H1 (cell line): ENCODE data around the gene RIC8A.

ENCODE experiments used
- CHD2 ChIP-seq: IDR thresholded peaks from 2 replicates; pipeline ENCODE4 v1.6.1; 2012; ENCODE audit warnings: low read length, improper control_type of control experiment
- CREB1 ChIP-seq: IDR thresholded peaks from 2 replicates; pipeline ENCODE4 v1.6.1; 2012; ENCODE audit warnings: inconsistent platforms
- CTCF ChIP-seq, 3 experiments: IDR thresholded peaks; 1 replicate in 2 of 3; 2 replicates in 1 of 3; pipeline versions ENCODE4 v1.5.1 to v1.6.1; 2011; ENCODE audit warnings: low read length in 3 of 3, mild to moderate bottlenecking in 3 of 3, inconsistent platforms in 2 of 3, low read depth in 1 of 3, moderate library complexity in 1 of 3; ENCODE audit not compliant: insufficient read depth in 1 of 3; ENCODE audit errors: control extremely low read depth in 1 of 3
- NRF1 ChIP-seq: IDR thresholded peaks from 2 replicates; pipeline ENCODE4 v1.6.1; 2011; ENCODE audit warnings: mild to moderate bottlenecking, low read depth, low read length, improper control_type of control experiment
- POLR2A ChIP-seq, 2 experiments: IDR thresholded peaks; 1 replicate in 1 of 2; 2 replicates in 1 of 2; pipeline ENCODE4 v1.6.1; 2011; ENCODE audit warnings: low read depth in 2 of 2, low read length in 2 of 2, mild to moderate bottlenecking in 2 of 2; ENCODE audit errors: control extremely low read depth in 1 of 2
- POLR2AphosphoS5 ChIP-seq: IDR thresholded peaks from 2 replicates; pipeline ENCODE4 v1.6.1; 2011; ENCODE audit warnings: low read depth, low read length
- RFX5 ChIP-seq: IDR thresholded peaks from 2 replicates; pipeline ENCODE4 v1.6.1; 2011; ENCODE audit warnings: low read depth, low read length, improper control_type of control experiment, borderline replicate concordance
- RXRA ChIP-seq: IDR thresholded peaks from 2 replicates; pipeline ENCODE4 v1.6.1; 2011; ENCODE audit warnings: low read depth, mild to moderate bottlenecking, low read length, moderate library complexity; ENCODE audit not compliant: insufficient read depth
- SIN3A ChIP-seq, 2 experiments: IDR thresholded peaks in 1 of 2; conservative IDR thresholded peaks in 1 of 2; 2 replicates each; pipeline ENCODE4 v1.6.1; 2011 to 2012; ENCODE audit warnings: low read length in 2 of 2, improper control_type of control experiment in 1 of 2, low read depth in 1 of 2, mild to moderate bottlenecking in 1 of 2
- SRF ChIP-seq: IDR thresholded peaks from 2 replicates; pipeline ENCODE4 v1.6.1; 2011; ENCODE audit warnings: mild to moderate bottlenecking, low read depth, low read length, moderate library complexity
- TEAD4 ChIP-seq: IDR thresholded peaks from 2 replicates; pipeline ENCODE4 v1.6.1; 2012; ENCODE audit warnings: low read depth, low read length, inconsistent platforms, mixed read lengths

GRCh38 chr11:235180-235579 lies 27.7 kb downstream of the RIC8A start:
- TF ChIP-seq POLR2AphosphoS5 (no peak), CTCF (IDR thresholded peaks at IDR 0.05; ENCODE audit: control extremely low read depth in 1 of 3, insufficient read depth in 1 of 3, low read depth in 1 of 3, low read length in 3 of 3) (no peak), CHD2 (no peak), CREB1 (no peak), POLR2A (IDR thresholded peaks at IDR 0.05; ENCODE audit: control extremely low read depth in 1 of 2, low read depth in 2 of 2, low read length in 2 of 2) (no peak), RFX5 (no peak), RXRA (no peak), TEAD4 (no peak), SRF (no peak), SIN3A (conservative IDR thresholded peaks at IDR 0.05 in 1 of 2, IDR thresholded peaks at IDR 0.05 in 1 of 2; ENCODE audit: low read depth in 1 of 2, low read length in 2 of 2) (no peak), NRF1 (no peak)
